CD4-positive, alpha-beta T cell (primary cell): ENCODE results near the gene ZNF426. TPM values are rescaled to one million over a fixed set of nuclear protein-coding genes. Genes with fewer than 3 reads are reported as not detected.

Experiments
- ATAC-seq: fragments of 200-7000 bp; cut with Tn5 transposase; one replicate; pipeline ENCODE4 v1.10.0; 2022; ENCODE audit warnings: mild to moderate bottlenecking; ENCODE audit not compliant: poor library complexity
- CTCF ChIA-PET: fragments of 350-600 bp; sonication (Branson Sonifier 250); formaldehyde crosslinking; loops from one replicate; lab custom pipeline; 2021; ENCODE audit warnings: antibody characterized with exemption, inconsistent platforms; lab: Charles Lee
- POLR2A ChIA-PET: fragments of 350-600 bp; sonication (Branson Sonifier 250); formaldehyde crosslinking; loops from one replicate; lab custom pipeline; 2021; ENCODE audit warnings: antibody characterized with exemption, inconsistent platforms; lab: Charles Lee
- DNase-seq, 14 experiments: peaks; one replicate each; pipeline ENCODE4 v3.0.0-alpha.2; 2013 to 2020; ENCODE audit warnings: mixed read lengths in 2 of 14
- H3K27ac ChIP-seq, 2 donors: one replicate each; pipeline versions ENCODE4 v1.5.1 to v1.7.0; 2013; ENCODE audit warnings: low read length in 2 of 2, low read depth in 1 of 2, mild to moderate bottlenecking in 1 of 2
- H3K27me3 ChIP-seq, 2 experiments: 1 replicate in 1 of 2; 2 replicates in 1 of 2; pipeline versions ENCODE4 v1.6.1 to v1.7.0; 2013; ENCODE audit warnings: low read length in 2 of 2, control low read depth in 1 of 2, mild to moderate bottlenecking in 1 of 2, moderate library complexity in 1 of 2; ENCODE audit not compliant: insufficient read depth in 2 of 2, control insufficient read depth in 1 of 2
- H3K36me3 ChIP-seq: one replicate; pipeline ENCODE4 v1.6.1; 2013; ENCODE audit warnings: low read length, control low read depth; ENCODE audit not compliant: insufficient read depth
- H3K4me1 ChIP-seq: one replicate; pipeline ENCODE4 v1.6.1; 2013; ENCODE audit warnings: low read length, control low read depth; ENCODE audit not compliant: insufficient read depth
- H3K4me3 ChIP-seq: one replicate; pipeline ENCODE4 v1.5.1; 2013; ENCODE audit warnings: mild to moderate bottlenecking, low read length, moderate library complexity
- H3K9me3 ChIP-seq, 2 experiments: 1 replicate in 1 of 2; 2 replicates in 1 of 2; pipeline versions ENCODE4 v1.6.1 to v1.7.0; 2013; ENCODE audit warnings: low read length in 2 of 2, mild to moderate bottlenecking in 2 of 2, control low read depth in 1 of 2, moderate library complexity in 1 of 2; ENCODE audit not compliant: control insufficient read depth in 1 of 2, insufficient read depth in 1 of 2
- H3K27ac Mint-ChIP-seq: one replicate; pipeline ENCODE4 v1.8.0; 2020; ENCODE audit warnings: mixed read lengths
- H3K27me3 Mint-ChIP-seq: one replicate; pipeline ENCODE4 v1.8.0; 2021; ENCODE audit warnings: mixed read lengths
- H3K36me3 Mint-ChIP-seq: one replicate; pipeline ENCODE4 v1.8.0; 2021; ENCODE audit warnings: low read depth, mixed read lengths
- H3K4me1 Mint-ChIP-seq: one replicate; pipeline ENCODE4 v1.8.0; 2021; ENCODE audit warnings: low read depth, mixed read lengths
- H3K4me3 Mint-ChIP-seq: one replicate; pipeline ENCODE4 v1.8.0; 2020; ENCODE audit warnings: mild to moderate bottlenecking, mixed read lengths
- H3K9me3 Mint-ChIP-seq: one replicate; pipeline ENCODE4 v1.8.0; 2020; ENCODE audit warnings: mixed read lengths
- intact Hi-C, 2 experiments: fragments of 100-400 bp; cut with DNase I in 1 of 2; cut with micrococcal nuclease in 1 of 2; formaldehyde crosslinking; loops; one replicate each; pipeline versions ENCODE4 v1.15.1 to v1.9.0; 2023 to 2025; cut with DNase I, micrococcal nuclease
- total RNA-seq, 174 experiments: library from RNA in 2 of 174; stranded (reverse) in 2 of 174; gene quantifications; one replicate each; pipeline ENCODE4 v1.2.3 and lab custom pipeline; 2021 to 2026
- TF ChIP-seq, protein P1 (sequence below): fragments of 200-600 bp; IDR thresholded peaks from one replicate; pipeline ENCODE4 v1.8.0; 2022; ENCODE audit warnings: antibody characterized with exemption, mild to moderate bottlenecking

ZNF426 gene
- total RNA-seq, 2 experiments from 2014 or later: 14.9 to 15.3 TPM

DNA sequence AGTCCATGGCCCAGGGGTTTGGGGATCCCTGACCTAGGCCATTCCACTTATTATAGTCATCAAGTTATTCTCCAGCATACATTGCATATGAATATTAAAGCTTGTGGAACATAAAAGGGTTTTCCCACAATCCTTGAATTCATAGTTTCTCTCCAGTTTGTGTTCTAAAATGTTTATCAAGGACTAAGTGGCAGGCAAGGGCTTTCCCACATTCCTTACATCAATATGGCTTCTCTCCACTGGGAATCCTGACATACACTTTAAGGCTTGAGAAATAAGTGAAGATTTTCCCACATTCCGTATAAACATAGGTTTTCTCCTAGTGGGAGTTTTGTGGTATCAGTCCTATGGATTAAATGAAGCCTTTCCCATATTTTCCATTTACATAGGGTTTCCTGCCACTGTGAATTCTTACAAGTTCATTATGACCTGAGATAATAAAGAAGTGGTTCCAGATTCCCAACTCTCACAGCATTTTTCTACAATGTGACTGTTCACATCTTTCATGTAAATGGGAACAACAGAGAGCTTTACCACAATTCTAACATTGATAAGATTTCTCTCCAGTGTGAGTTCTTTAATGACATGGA lies 14.5 kb downstream of the ZNF426 start:
- ATAC-seq: no peak
- Mint-ChIP-seq H3K36me3 (peaks cover 82% of the 10 kb centered on the region), H3K27me3 (no peaks in the 10 kb centered on the region), H3K9me3 (peaks cover 10% of the 10 kb centered on the region), H3K4me1 (no peaks in the 10 kb centered on the region), H3K27ac (no peak overlapping the region), H3K4me3 (no peak overlapping the region)
- DNase-seq: no peak
- intact Hi-C loops: no loop called here
- Histone ChIP-seq H3K36me3 (peaks cover 10% of the 10 kb centered on the region), H3K4me1 (no peaks in the 10 kb centered on the region), H3K27ac (no peak overlapping the region), H3K4me3 (no peak overlapping the region), H3K9me3 (peaks cover 72 to 88% of the 10 kb centered on the region in 2 experiments), H3K27me3 (no peaks in the 10 kb centered on the region)
- ChIA-PET POLR2A (no interaction called here), CTCF (no interaction called here)
- TF ChIP-seq, protein P1, sequence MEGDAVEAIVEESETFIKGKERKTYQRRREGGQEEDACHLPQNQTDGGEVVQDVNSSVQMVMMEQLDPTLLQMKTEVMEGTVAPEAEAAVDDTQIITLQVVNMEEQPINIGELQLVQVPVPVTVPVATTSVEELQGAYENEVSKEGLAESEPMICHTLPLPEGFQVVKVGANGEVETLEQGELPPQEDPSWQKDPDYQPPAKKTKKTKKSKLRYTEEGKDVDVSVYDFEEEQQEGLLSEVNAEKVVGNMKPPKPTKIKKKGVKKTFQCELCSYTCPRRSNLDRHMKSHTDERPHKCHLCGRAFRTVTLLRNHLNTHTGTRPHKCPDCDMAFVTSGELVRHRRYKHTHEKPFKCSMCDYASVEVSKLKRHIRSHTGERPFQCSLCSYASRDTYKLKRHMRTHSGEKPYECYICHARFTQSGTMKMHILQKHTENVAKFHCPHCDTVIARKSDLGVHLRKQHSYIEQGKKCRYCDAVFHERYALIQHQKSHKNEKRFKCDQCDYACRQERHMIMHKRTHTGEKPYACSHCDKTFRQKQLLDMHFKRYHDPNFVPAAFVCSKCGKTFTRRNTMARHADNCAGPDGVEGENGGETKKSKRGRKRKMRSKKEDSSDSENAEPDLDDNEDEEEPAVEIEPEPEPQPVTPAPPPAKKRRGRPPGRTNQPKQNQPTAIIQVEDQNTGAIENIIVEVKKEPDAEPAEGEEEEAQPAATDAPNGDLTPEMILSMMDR: no peak

GRCh38 chr19:9507285-9507684 lies 31.2 kb downstream of the ZNF426 start:
- Mint-ChIP-seq H3K27me3 (no peaks in the 10 kb centered on the region), H3K36me3 (peaks cover 50% of the 10 kb centered on the region), H3K4me1 (no peaks in the 10 kb centered on the region), H3K9me3 (peaks cover 26% of the 10 kb centered on the region), H3K4me3 (no peak overlapping the region), H3K27ac (no peak overlapping the region)
- CTCF ChIA-PET: no interaction called here
- TF ChIP-seq, protein P1: no peak
- ATAC-seq (no peak), DNase-seq (no peak)
- no peak overlapping the region for H3K4me3 ChIP-seq
- H3K9me3 ChIP-seq: peaks cover 32 to 65% of the 10 kb centered on the region in 2 experiments
- POLR2A ChIA-PET: no interaction called here
- H3K4me1 ChIP-seq: no peaks in the 10 kb centered on the region
- no peaks in the 10 kb centered on the region for H3K36me3 ChIP-seq
- intact Hi-C loops: no loop called here
- H3K27me3 ChIP-seq: no peaks in the 10 kb centered on the region
- H3K27ac ChIP-seq: no peak overlapping the region

DNA sequence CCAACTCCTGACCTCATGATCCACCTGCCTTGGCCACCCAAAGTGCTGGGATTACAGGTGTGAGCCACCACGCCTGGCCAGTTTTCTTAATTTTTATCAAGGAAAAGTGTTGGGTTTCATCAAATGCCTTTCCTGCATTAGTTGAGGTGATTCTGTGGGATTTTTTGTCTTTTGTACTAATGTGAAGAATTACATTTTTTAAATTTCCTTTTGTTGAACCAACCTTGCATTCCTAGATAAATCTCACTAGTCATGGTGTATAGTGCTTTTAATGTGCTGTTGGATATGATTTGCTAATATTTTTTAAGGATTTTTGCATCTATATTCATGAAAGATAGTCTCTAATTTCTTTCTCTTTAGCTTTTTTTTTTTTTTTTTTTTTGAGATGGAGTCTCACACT lies 37.6 kb downstream of the ZNF426 start:
- CTCF ChIA-PET: no interaction called here
- Mint-ChIP-seq H3K4me3 (no peak overlapping the region), H3K4me1 (no peaks in the 10 kb centered on the region), H3K27me3 (peaks cover 3% of the 10 kb centered on the region), H3K27ac (no peak overlapping the region), H3K9me3 (peaks cover 11% of the 10 kb centered on the region), H3K36me3 (peaks cover 31% of the 10 kb centered on the region)
- POLR2A ChIA-PET: no interaction called here
- Histone ChIP-seq H3K36me3 (no peaks in the 10 kb centered on the region), H3K4me3 (no peak overlapping the region), H3K4me1 (peaks cover 6% of the 10 kb centered on the region), H3K27me3 (peaks cover 0 to 2% of the 10 kb centered on the region in 2 experiments), H3K27ac (no peak overlapping the region), H3K9me3 (peaks cover 74 to 76% of the 10 kb centered on the region in 2 experiments)
- ATAC-seq (no peak), DNase-seq (no peak)
- TF ChIP-seq, protein P1: no peak
- intact Hi-C loops: no loop called here
